ENCODE measurements around the gene OVAAL. TPM values are rescaled to one million over a fixed set of nuclear protein-coding genes. Genes with fewer than 3 reads are reported as not detected.

OVAAL gene
- not detected in 2 replicates for total RNA-seq

- no peaks in the 10 kb centered on the region for H3K36me3 Mint-ChIP-seq (ENCODE audit: low read depth)
- DNase-seq, result no peak
- no peak within 1 kb of the TSS for H3K4me3 Mint-ChIP-seq
- intact Hi-C loops (cut with micrococcal nuclease), result no loop called here
- no peak within 1 kb of the TSS for H3K27ac Mint-ChIP-seq
- H3K9me3 Mint-ChIP-seq, result no peaks in the 10 kb centered on the region
- peaks cover 15% of the 10 kb centered on the region for H3K27me3 Mint-ChIP-seq
- H3K4me1 Mint-ChIP-seq, result no peaks in the 10 kb centered on the region
Measured at GRCh38 chr1:180558664-180559063, at the start of gene OVAAL. Gene OVAAL (plus strand): TSS chr1:180558964.

GRCh38 chr1:180510882-180511281, 47.9 kb upstream of the OVAAL start:
- Mint-ChIP-seq H3K27ac (no peak overlapping the region), H3K4me1 (peaks cover 4% of the 10 kb centered on the region), H3K4me3 (no peak overlapping the region), H3K27me3 (peaks cover 14% of the 10 kb centered on the region), H3K36me3 (ENCODE audit: low read depth) (no peaks in the 10 kb centered on the region), H3K9me3 (no peaks in the 10 kb centered on the region)
- intact Hi-C loops (cut with micrococcal nuclease), result no loop called here
- no peak for DNase-seq

GRCh38 chr1:180513531-180513930, 45.2 kb upstream of the OVAAL start:
- H3K27ac Mint-ChIP-seq, result no peak overlapping the region
- H3K27me3 Mint-ChIP-seq, result peaks cover 11% of the 10 kb centered on the region
- no peaks in the 10 kb centered on the region for H3K36me3 Mint-ChIP-seq (ENCODE audit: low read depth)
- no peaks in the 10 kb centered on the region for H3K4me1 Mint-ChIP-seq
- H3K4me3 Mint-ChIP-seq, result no peak overlapping the region
- no peaks in the 10 kb centered on the region for H3K9me3 Mint-ChIP-seq
- DNase-seq, result no peak
- intact Hi-C loops (cut with micrococcal nuclease), result no loop called here

GRCh38 chr1:180515364-180515763, 43.4 kb upstream of the OVAAL start:
- no peaks in the 10 kb centered on the region for H3K9me3 Mint-ChIP-seq
- H3K27ac Mint-ChIP-seq, result no peak overlapping the region
- H3K36me3 Mint-ChIP-seq (ENCODE audit: low read depth), result no peaks in the 10 kb centered on the region
- peaks cover 11% of the 10 kb centered on the region for H3K27me3 Mint-ChIP-seq
- no peak for DNase-seq
- intact Hi-C loops (cut with micrococcal nuclease), result loop anchor here (5.0 kb wide), 1 partner anchor 347 kb away; no protein-coding TSS in a partner anchor
- H3K4me1 Mint-ChIP-seq, result no peaks in the 10 kb centered on the region
- H3K4me3 Mint-ChIP-seq, result no peak overlapping the region

DNA sequence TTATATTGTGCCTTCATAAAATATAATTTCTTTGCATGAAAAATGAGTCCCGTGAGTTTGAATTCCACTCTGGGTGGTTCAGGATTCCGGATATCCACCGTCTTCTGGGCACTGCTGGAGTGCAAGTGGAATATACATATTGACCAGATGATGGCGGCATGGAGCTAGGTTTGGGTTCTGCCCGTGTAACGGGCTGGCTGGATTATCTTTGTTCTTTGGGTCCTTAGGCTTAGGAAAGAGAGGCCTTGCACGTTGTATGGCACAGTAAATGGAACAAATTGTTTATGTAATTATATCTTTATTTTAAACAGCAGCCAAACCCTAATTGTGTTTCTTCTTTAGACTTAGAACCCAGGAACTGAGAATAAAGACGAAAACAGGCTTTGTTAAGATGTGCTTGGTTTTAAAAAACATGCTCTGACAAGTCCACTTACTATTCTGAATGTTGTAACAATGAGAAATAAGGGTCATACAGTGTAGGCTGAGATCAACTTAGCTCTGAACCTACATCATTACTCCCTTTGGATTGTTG, 42.8 kb upstream of the OVAAL start:
- no peaks in the 10 kb centered on the region for H3K9me3 Mint-ChIP-seq
- no peak overlapping the region for H3K4me3 Mint-ChIP-seq
- peaks cover 7% of the 10 kb centered on the region for H3K27me3 Mint-ChIP-seq
- no peaks in the 10 kb centered on the region for H3K36me3 Mint-ChIP-seq (ENCODE audit: low read depth)
- DNase-seq, result peak; percentile 89
- no peaks in the 10 kb centered on the region for H3K4me1 Mint-ChIP-seq
- intact Hi-C loops (cut with micrococcal nuclease), result loop anchor here (1.0 to 5.0 kb wide), 2 partner anchors 346 to 650 kb away; no protein-coding TSS in a partner anchor
- no peak overlapping the region for H3K27ac Mint-ChIP-seq

GRCh38 chr1:180519846-180520245, 38.9 kb upstream of the OVAAL start:
- DNase-seq, result no peak
- Mint-ChIP-seq H3K4me1 (no peaks in the 10 kb centered on the region), H3K27ac (no peak overlapping the region), H3K36me3 (ENCODE audit: low read depth) (no peaks in the 10 kb centered on the region), H3K4me3 (no peak overlapping the region), H3K9me3 (no peaks in the 10 kb centered on the region), H3K27me3 (no peaks in the 10 kb centered on the region)
- intact Hi-C loops (cut with micrococcal nuclease), result loop anchor here (5.0 kb wide), 1 partner anchor 342 kb away; no protein-coding TSS in a partner anchor

GRCh38 chr1:180521474-180522212, 37.1 kb upstream of the OVAAL start:
- Mint-ChIP-seq H3K9me3 (no peaks in the 10 kb centered on the region), H3K4me1 (peaks cover 2% of the 10 kb centered on the region), H3K4me3 (no peak overlapping the region), H3K27me3 (no peaks in the 10 kb centered on the region), H3K27ac (no peak overlapping the region), H3K36me3 (ENCODE audit: low read depth) (no peaks in the 10 kb centered on the region)
- intact Hi-C loops (cut with micrococcal nuclease), result no loop called here
- DNase-seq, result no peak

DNA sequence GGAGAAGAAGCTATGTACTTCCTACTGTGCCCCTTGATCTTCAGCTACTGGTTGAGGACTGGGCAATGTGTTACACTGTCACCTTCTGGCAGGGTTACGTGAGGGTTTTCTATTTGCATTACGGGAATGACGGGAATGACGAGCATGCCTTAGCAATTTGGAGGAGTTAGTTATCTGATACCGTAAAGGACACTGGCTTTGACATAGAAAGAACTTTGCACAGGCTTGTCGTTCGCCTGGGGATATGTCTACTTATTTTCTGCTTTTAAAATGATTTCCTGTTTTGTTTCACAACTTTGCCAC, 36.6 kb upstream of the OVAAL start:
- peaks cover 2% of the 10 kb centered on the region for H3K4me1 Mint-ChIP-seq
- H3K27ac Mint-ChIP-seq, result no peak overlapping the region
- H3K27me3 Mint-ChIP-seq, result no peaks in the 10 kb centered on the region
- H3K36me3 Mint-ChIP-seq (ENCODE audit: low read depth), result no peaks in the 10 kb centered on the region
- H3K9me3 Mint-ChIP-seq, result no peaks in the 10 kb centered on the region
- intact Hi-C loops (cut with micrococcal nuclease), result no loop called here
- no peak for DNase-seq
- no peak overlapping the region for H3K4me3 Mint-ChIP-seq

DNA sequence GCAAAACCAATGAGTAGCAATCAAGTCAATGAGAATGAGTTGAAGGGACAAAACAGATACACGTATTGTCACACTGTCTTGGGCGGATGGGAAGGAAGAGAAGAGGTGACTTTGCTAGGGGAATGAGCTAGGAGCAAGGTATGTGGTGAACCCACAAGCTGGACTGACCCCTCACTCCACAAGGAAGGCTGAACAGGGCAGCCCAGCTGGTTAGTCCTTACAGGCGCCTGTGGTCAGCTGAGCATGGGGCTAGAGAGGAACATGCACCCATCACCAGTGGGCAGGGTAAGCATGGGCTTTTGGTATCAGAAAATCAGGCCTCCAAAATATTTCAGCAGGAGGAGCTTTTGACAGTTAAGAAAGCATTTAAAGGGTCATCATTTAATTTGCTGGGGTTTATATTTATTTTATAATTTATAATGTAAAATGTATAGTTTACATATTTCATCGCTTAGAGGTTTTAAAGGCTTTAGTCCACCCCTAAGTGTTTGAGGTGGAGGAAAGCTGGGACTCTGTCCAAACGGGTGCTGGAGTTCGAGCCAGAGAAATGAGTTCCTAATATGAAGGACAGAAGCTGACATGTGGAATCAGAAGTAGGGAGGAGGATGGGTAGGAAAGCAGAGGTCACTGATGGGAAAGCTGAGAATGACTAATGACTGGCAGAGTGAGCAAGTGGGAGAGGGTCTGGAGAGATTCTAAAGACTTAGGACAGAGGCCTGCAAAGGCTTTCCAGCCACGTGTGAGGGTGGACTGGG, 34.4 kb upstream of the OVAAL start:
- no peak for DNase-seq
- H3K4me3 Mint-ChIP-seq, result no peak overlapping the region
- no peak overlapping the region for H3K27ac Mint-ChIP-seq

DNA sequence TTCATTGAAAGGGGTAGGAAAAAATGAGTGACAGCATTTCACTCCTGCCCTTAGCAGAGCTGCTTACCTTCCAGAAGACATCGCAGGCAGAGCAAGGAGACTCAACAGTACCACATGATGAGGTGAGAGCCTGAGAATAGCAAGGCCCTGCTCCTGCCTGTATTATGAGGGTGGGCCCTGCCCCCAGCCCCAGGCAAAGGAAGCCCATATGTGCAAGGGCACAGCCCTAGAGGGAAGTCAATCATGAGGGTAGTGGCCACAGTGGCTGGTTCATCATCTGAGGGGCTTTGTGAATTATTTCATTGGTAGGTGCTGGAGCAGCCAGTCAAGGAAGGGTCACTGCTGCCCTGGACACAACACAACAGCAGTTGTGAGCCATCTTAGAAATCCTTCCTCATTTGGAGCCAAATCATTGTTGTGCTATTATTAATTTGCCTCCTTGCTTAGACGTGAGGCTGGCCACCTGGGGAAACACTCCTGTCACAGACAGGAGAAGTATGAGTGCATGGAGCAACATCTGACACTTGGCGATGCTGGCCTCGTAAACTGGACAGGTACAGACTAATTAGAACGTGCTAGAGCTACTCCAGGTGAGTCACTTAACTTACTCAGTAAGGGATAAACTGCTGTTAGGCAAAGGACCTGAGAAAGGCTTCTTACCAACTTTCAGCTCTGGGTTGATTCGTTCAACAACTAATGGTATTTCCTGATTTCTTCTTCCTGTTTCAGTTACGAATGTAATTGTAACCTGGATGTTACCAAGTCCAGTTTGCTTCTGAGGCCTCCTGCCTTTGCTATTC, 33.6 kb upstream of the OVAAL start:
- peaks cover 2% of the 10 kb centered on the region for H3K4me1 Mint-ChIP-seq
- H3K27me3 Mint-ChIP-seq, result peaks cover 6% of the 10 kb centered on the region
- no peaks in the 10 kb centered on the region for H3K36me3 Mint-ChIP-seq (ENCODE audit: low read depth)
- intact Hi-C loops (cut with micrococcal nuclease), result no loop called here
- DNase-seq, result no peak
- H3K9me3 Mint-ChIP-seq, result no peaks in the 10 kb centered on the region
- no peak overlapping the region for H3K27ac Mint-ChIP-seq
- H3K4me3 Mint-ChIP-seq, result no peak overlapping the region

More for the DNA sequence above, 34.4 kb upstream of the OVAAL start:
- intact Hi-C loops (cut with micrococcal nuclease), result no loop called here
- Mint-ChIP-seq H3K9me3 (no peaks in the 10 kb centered on the region), H3K36me3 (ENCODE audit: low read depth) (no peaks in the 10 kb centered on the region), H3K27me3 (peaks cover 4% of the 10 kb centered on the region), H3K4me1 (peaks cover 2% of the 10 kb centered on the region)

DNA sequence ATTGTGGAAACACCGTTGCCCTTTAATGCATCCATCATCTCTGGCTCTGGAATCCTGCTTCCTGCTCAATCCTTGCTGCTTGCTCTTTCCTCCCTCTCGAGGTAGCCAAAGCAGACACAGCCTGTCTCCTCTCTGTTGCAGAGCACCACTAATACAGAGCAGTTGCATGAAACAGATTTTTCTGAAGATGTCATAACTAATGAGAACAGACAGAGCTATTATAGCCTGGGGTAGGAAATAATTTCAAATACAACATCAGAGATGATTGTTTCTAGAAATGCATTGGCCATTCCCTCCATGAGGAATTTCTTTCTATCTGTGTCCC, 33.1 kb upstream of the OVAAL start:
- no peak for DNase-seq
- peaks cover 2% of the 10 kb centered on the region for H3K4me1 Mint-ChIP-seq
- intact Hi-C loops (cut with micrococcal nuclease), result no loop called here
- H3K27ac Mint-ChIP-seq, result no peak overlapping the region
- H3K27me3 Mint-ChIP-seq, result peaks cover 6% of the 10 kb centered on the region
- H3K9me3 Mint-ChIP-seq, result no peaks in the 10 kb centered on the region
- H3K4me3 Mint-ChIP-seq, result no peak overlapping the region
- no peaks in the 10 kb centered on the region for H3K36me3 Mint-ChIP-seq (ENCODE audit: low read depth)

- Mint-ChIP-seq H3K9me3 (no peaks in the 10 kb centered on the region), H3K36me3 (ENCODE audit: low read depth) (no peaks in the 10 kb centered on the region), H3K4me1 (peaks cover 2% of the 10 kb centered on the region), H3K27me3 (peaks cover 6% of the 10 kb centered on the region), H3K4me3 (no peak overlapping the region), H3K27ac (no peak overlapping the region)
- no peak for DNase-seq
- intact Hi-C loops (cut with micrococcal nuclease), result no loop called here
Measured at GRCh38 chr1:180527101-180527669, 31.6 kb upstream of the OVAAL start.

DNA sequence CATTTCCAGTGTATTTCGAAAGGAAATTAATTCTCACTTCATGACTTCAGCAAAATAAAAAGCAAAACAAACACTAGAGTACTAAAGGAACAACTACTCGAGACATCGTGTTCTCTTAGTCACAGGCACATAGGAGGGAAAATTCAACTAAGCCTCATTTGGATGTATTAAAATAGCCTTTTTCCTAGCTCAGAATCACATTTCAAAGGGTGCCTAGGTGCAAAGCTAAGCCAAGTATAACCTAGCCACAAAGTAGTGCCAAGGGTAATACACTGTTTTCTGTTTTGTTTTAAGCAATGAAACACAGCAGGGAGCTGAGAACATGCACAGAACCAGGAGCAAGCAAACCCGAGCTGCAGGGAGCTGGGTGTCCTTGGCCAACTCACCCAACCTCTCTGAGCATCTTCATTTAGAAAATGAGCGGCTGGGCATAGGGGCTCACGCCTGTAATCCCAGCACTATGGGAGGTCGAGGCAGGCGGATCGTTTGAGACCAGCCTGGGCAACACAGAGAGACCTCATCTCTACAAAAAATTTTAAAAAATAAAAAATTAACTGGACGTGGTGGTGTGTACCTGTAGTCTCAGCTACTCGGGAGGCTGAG, 29.8 kb upstream of the OVAAL start:
- H3K4me1 Mint-ChIP-seq, result peaks cover 8% of the 10 kb centered on the region
- DNase-seq, result no peak
- H3K4me3 Mint-ChIP-seq, result no peak overlapping the region
- intact Hi-C loops (cut with micrococcal nuclease), result no loop called here
- H3K9me3 Mint-ChIP-seq, result no peaks in the 10 kb centered on the region
- H3K36me3 Mint-ChIP-seq (ENCODE audit: low read depth), result no peaks in the 10 kb centered on the region
- H3K27ac Mint-ChIP-seq, result no peak overlapping the region
- peaks cover 8% of the 10 kb centered on the region for H3K27me3 Mint-ChIP-seq

Data from activated CD4-positive, alpha-beta T cell treated with anti-CD3 and anti-CD28 coated beads, Interleukin-2, amount 10 ng/mL, durations not matched to agents 24 days and 14 days (primary cell).